Nephron (organoid): Measurements from ENCODE around the gene GPC5.
A peak's percentile ranks its signal among the peaks of the same experiment; 100 is the strongest.
"Not testable (repeated sequence)": the region's sequence is repeated elsewhere in the genome, so short reads cannot be mapped to it uniquely, and the experiment has no call there.

Experiments used
- H3K27ac Mint-ChIP-seq, 3 experiments: 2 replicates each; pipeline ENCODE4 v1.8.0; 2020; ENCODE audit warnings: mixed read lengths in 3 of 3, mild to moderate bottlenecking in 2 of 3, moderate library complexity in 1 of 3
- H3K27me3 Mint-ChIP-seq: 2 replicates; pipeline ENCODE4 v1.8.0; 2021; ENCODE audit warnings: low read depth, mild to moderate bottlenecking, moderate library complexity, mixed read lengths
- H3K36me3 Mint-ChIP-seq: 2 replicates; pipeline ENCODE4 v1.8.0; 2020; ENCODE audit warnings: low read depth, mixed read lengths
- H3K4me1 Mint-ChIP-seq: 2 replicates; pipeline ENCODE4 v1.8.0; 2020; ENCODE audit warnings: mixed read lengths
- H3K4me3 Mint-ChIP-seq, 3 experiments: 2 replicates each; pipeline ENCODE4 v1.8.0; 2020; ENCODE audit warnings: mild to moderate bottlenecking in 3 of 3, mixed read lengths in 3 of 3, moderate library complexity in 2 of 3
- H3K9me3 Mint-ChIP-seq: 2 replicates; pipeline ENCODE4 v1.8.0; 2020; ENCODE audit warnings: mixed read lengths
- TF ChIP-seq, protein P1 (sequence below), 3 experiments: fragments of 200-600 bp; sonication (generic); IDR thresholded peaks; one replicate each; pipeline ENCODE4 v1.5.0; 2021; ENCODE audit warnings: antibody characterized with exemption in 3 of 3; ENCODE audit not compliant: unreplicated experiment in 3 of 3

Gene GPC5

GRCh38 chr13:92480387-92480786, 1082.0 kb downstream of the GPC5 start:
- Mint-ChIP-seq H3K27me3 (no peaks in the 10 kb centered on the region), H3K27ac (peak overlapping the region in 1 of 3 experiments; percentile 82), H3K36me3 (no peaks in the 10 kb centered on the region), H3K9me3 (no peaks in the 10 kb centered on the region), H3K4me1 (no peaks in the 10 kb centered on the region), H3K4me3 (no peak overlapping the region)
- TF ChIP-seq, protein P1, sequence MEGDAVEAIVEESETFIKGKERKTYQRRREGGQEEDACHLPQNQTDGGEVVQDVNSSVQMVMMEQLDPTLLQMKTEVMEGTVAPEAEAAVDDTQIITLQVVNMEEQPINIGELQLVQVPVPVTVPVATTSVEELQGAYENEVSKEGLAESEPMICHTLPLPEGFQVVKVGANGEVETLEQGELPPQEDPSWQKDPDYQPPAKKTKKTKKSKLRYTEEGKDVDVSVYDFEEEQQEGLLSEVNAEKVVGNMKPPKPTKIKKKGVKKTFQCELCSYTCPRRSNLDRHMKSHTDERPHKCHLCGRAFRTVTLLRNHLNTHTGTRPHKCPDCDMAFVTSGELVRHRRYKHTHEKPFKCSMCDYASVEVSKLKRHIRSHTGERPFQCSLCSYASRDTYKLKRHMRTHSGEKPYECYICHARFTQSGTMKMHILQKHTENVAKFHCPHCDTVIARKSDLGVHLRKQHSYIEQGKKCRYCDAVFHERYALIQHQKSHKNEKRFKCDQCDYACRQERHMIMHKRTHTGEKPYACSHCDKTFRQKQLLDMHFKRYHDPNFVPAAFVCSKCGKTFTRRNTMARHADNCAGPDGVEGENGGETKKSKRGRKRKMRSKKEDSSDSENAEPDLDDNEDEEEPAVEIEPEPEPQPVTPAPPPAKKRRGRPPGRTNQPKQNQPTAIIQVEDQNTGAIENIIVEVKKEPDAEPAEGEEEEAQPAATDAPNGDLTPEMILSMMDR (IDR thresholded peaks at IDR 0.05; ENCODE audit: unreplicated experiment in 3 of 3), result no peak

DNA sequence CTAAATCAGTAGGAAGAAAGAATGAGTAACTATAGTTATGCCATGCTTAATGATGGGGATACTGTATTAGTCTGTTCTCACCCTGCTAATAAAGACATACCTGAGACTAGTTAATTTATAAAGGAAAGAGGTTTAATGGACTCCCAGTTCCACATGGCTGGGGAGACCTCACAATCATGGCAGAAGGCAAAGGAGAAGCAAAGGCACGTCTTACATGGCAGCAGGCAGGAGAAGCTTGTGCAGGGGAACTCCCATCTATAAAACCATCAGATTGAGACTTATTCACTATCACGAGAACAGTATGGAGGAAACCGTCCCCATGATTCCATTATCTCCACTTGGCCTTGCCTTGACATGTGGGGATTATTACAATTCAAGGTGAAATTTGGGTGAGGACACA, 1084.4 kb downstream of the GPC5 start:
- not testable (repeated sequence) for H3K4me1 Mint-ChIP-seq, H3K27me3 Mint-ChIP-seq, H3K9me3 Mint-ChIP-seq, H3K36me3 Mint-ChIP-seq, H3K27ac Mint-ChIP-seq, H3K4me3 Mint-ChIP-seq

- H3K4me3 Mint-ChIP-seq, result no peak overlapping the region
Observed at GRCh38 chr13:92483894-92484293, 1085.5 kb downstream of the GPC5 start.

GRCh38 chr13:92487238-92487637, 1088.8 kb downstream of the GPC5 start:
- no peaks in the 10 kb centered on the region for H3K4me1 Mint-ChIP-seq
- no peaks in the 10 kb centered on the region for H3K9me3 Mint-ChIP-seq
- no peaks in the 10 kb centered on the region for H3K27me3 Mint-ChIP-seq
- TF ChIP-seq, protein P1 (IDR thresholded peaks at IDR 0.05; ENCODE audit: unreplicated experiment in 3 of 3), result no peak
- no peak overlapping the region for H3K27ac Mint-ChIP-seq
- no peaks in the 10 kb centered on the region for H3K36me3 Mint-ChIP-seq
- H3K4me3 Mint-ChIP-seq, result no peak overlapping the region

More at GRCh38 chr13:92483894-92484293, 1085.5 kb downstream of the GPC5 start:
- Mint-ChIP-seq H3K27ac (no peak overlapping the region), H3K27me3 (no peaks in the 10 kb centered on the region), H3K9me3 (no peaks in the 10 kb centered on the region), H3K4me1 (no peaks in the 10 kb centered on the region), H3K36me3 (no peaks in the 10 kb centered on the region)
- TF ChIP-seq, protein P1 (IDR thresholded peaks at IDR 0.05; ENCODE audit: unreplicated experiment in 3 of 3), result no peak

GRCh38 chr13:92488249-92488852, 1089.9 kb downstream of the GPC5 start:
- Mint-ChIP-seq H3K4me1 (no peaks in the 10 kb centered on the region), H3K9me3 (no peaks in the 10 kb centered on the region), H3K27ac (no peak overlapping the region), H3K27me3 (no peaks in the 10 kb centered on the region), H3K36me3 (no peaks in the 10 kb centered on the region), H3K4me3 (no peak overlapping the region)
- TF ChIP-seq, protein P1 (IDR thresholded peaks at IDR 0.05; ENCODE audit: unreplicated experiment in 3 of 3), result no peak

DNA sequence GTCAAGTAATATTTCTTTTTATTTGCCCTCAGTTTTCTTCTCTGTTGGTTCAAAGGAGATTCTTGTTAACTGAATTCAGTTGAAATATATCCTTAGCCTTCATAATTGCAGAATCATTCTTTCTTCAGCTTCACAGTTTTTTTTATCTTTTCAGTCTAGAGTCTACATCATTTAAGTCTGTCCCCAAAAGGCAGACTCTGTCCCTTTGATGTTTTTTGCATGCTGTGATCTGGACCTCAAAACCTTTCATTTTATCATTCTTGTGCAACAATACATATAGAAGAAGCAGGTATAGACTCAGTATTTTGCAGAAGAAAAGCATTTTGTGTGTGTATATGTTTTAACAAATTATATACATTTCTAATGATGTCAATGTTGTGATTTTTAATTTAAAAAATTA, 1093.4 kb downstream of the GPC5 start:
- Mint-ChIP-seq H3K9me3 (peaks cover 2% of the 10 kb centered on the region), H3K4me1 (no peaks in the 10 kb centered on the region), H3K27me3 (no peaks in the 10 kb centered on the region), H3K36me3 (no peaks in the 10 kb centered on the region), H3K4me3 (no peak overlapping the region), H3K27ac (no peak overlapping the region)
- TF ChIP-seq, protein P1 (IDR thresholded peaks at IDR 0.05; ENCODE audit: unreplicated experiment in 3 of 3), result no peak
